ENCODE results near the gene PDZD2. TPM values are rescaled to one million over a fixed set of nuclear protein-coding genes. Genes with fewer than 3 reads are reported as not detected.

Gene PDZD2
- total RNA-seq, 4 donors from 2014 or later, result 13.7 to 26.7 (median 24.1) TPM

DNA sequence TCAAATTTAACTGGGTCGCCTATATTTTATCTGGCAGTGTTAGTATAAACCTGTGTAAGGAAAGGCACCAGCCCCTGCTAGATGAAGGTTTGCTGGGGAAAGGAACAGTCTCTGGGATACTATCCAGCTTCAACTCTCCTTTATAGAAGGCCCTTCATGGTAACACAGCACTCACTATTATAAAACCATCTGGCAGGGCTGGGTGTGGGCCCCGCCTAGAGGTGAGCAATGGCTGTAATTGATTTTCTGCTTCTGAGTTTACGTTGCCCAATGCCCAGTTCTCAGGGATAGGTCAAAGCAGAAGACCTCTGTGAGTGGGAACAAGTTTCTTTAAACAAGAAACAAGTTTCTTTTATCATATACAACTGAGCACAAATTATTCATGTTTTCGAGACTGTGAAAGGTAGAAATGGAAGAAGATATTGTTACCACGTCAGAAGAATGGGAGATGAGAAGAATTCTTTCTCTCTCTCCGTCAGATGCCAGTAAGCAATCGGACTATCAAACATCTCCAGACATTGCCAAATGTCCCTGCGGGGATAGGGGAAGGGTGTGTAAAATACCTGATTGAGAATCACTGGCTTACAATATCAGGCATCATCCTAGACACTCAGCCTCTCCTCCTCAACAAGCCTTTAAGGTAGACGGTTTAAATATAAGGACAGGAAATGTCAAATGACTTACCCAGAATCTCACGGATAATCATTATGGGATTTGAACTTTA is 205.9 kb downstream of the PDZD2 start:
- no peaks in the 10 kb centered on the region for H3K9me3 ChIP-seq
- H3K27ac ChIP-seq, result no peak overlapping the region
- WGBS, 2 donors, result 78 to 85% methylated on average over 10 of the region's 10 CpGs
- TF ChIP-seq CTCF (IDR thresholded peaks at IDR 0.05) (peak in 1 of 6 experiments; percentile 24), POLR2A (IDR thresholded peaks at IDR 0.05) (no peak)
- intact Hi-C loops (cut with DNase I), result no loop called here
- no peaks in the 10 kb centered on the region for H3K27me3 ChIP-seq
- no peak for DNase-seq
- H3K4me1 ChIP-seq, result no peaks in the 10 kb centered on the region
- no peak overlapping the region for H3K4me3 ChIP-seq
- H3K36me3 ChIP-seq, result no peaks in the 10 kb centered on the region

- H3K9me3 ChIP-seq, result no peaks in the 10 kb centered on the region
- no peak overlapping the region for H3K27ac ChIP-seq
- intact Hi-C loops (cut with DNase I), result no loop called here
- H3K4me3 ChIP-seq, result no peak overlapping the region
- no peaks in the 10 kb centered on the region for H3K27me3 ChIP-seq
- H3K4me1 ChIP-seq, result no peaks in the 10 kb centered on the region
- no peak for DNase-seq
- TF ChIP-seq CTCF (IDR thresholded peaks at IDR 0.05) (no peak), POLR2A (IDR thresholded peaks at IDR 0.05) (no peak)
- WGBS, 2 donors, result 57 to 70% methylated on average over 3 of the region's 3 CpGs
- no peaks in the 10 kb centered on the region for H3K36me3 ChIP-seq
Observed at GRCh38 chr5:31845361-31845760, 206.4 kb downstream of the PDZD2 start.

DNA sequence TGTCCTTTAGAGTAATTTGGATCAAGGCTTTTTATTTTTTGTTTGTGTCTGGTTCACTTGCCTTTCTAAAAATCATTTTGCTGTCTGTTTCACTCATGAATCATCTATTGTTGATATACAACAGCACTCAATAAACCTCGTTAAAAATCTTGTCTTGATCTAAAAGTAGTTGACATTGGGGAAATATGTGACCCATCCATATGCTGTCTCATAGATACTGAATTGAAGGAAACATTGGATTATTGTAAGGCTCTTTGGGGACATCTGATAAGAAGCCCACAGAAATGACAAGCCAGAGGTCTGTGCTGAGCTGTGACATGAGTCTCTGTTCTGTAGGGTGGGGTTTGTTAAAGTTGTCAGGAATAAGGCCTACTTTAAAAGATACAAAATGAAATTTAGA is 208.0 kb downstream of the PDZD2 start:
- H3K4me3 ChIP-seq, result no peak overlapping the region
- no peaks in the 10 kb centered on the region for H3K36me3 ChIP-seq
- H3K27me3 ChIP-seq, result no peaks in the 10 kb centered on the region
- 25 to 28% methylated on average over 1 of the region's 1 CpG for WGBS, 2 donors
- TF ChIP-seq POLR2A (IDR thresholded peaks at IDR 0.05) (no peak), CTCF (IDR thresholded peaks at IDR 0.05) (no peak)
- DNase-seq, result no peak
- no peaks in the 10 kb centered on the region for H3K9me3 ChIP-seq
- intact Hi-C loops (cut with DNase I), result no loop called here
- H3K27ac ChIP-seq, result no peak overlapping the region
- H3K4me1 ChIP-seq, result no peaks in the 10 kb centered on the region

DNA sequence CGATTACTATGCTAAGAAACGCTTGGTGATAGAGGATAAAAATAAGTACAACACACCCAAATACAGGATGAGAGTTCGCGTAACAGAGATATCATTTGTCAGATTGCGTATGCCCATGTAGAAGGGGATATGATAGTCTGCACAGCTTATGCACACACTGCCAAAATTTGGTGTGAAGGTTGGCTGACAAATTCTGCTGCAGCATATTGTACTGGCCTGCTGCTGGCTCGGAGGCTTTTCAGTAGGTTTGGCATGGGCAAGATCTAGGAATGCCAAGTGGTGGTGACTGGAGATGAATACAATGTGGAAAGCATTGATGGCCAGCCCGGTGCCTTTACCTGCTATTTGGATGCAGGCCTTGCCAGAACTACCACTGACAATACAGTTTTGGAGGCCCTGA is 208.4 kb downstream of the PDZD2 start:
- Histone ChIP-seq H3K4me3 (no peak overlapping the region), H3K36me3 (no peaks in the 10 kb centered on the region), H3K9me3 (no peaks in the 10 kb centered on the region), H3K4me1 (no peaks in the 10 kb centered on the region), H3K27ac (no peak overlapping the region), H3K27me3 (no peaks in the 10 kb centered on the region)
- DNase-seq, result no peak
- WGBS, 2 donors, result 72 to 73% methylated on average over 7 of the region's 7 CpGs
- TF ChIP-seq POLR2A (IDR thresholded peaks at IDR 0.05) (no peak), CTCF (IDR thresholded peaks at IDR 0.05) (no peak)
- intact Hi-C loops (cut with DNase I), result no loop called here

DNA sequence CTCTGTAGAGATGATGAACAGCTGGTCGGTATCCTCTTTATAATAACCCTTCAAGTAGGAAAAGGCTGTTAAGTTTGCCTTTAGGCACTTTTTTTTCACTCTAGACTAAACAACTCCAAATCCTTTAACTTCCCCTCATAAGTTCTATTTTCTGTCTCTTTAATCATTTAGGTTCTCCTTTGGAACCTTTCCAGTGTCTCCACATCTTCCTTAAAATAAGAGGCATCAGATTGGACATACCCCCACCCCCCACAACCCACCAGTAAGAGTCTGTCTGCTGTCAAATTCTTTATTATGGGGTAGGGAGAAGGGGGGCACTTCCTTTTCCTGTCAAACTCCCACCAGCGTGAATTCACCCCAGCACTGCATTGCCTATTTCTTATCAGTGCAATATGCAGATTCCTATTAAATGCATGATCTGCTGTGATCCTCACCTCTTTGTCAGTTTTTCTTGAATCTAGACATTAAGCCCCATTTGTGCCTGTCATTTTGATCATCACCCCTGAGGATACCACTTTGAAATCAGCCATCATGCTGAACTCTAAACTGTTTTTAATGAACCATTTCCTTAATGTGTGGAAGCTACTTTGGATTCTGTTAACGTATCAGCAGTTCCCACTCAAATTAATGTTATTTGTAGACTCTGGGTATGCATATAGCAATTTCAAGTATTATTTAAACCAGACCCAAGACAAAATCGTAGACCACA is 212.2 kb downstream of the PDZD2 start:
- Histone ChIP-seq H3K4me1 (peaks cover 0 to 33% (median 15%) of the 10 kb centered on the region in 3 donors), H3K27me3 (peaks cover 0 to 20% (median 0%) of the 10 kb centered on the region in 4 donors), H3K4me3 (no peak overlapping the region), H3K9me3 (no peaks in the 10 kb centered on the region), H3K27ac (no peak overlapping the region), H3K36me3 (no peaks in the 10 kb centered on the region)
- DNase-seq, result no peak
- intact Hi-C loops (cut with DNase I), result no loop called here
- WGBS, 2 donors, result 39 to 61% methylated on average over 4 of the region's 4 CpGs
- TF ChIP-seq POLR2A (IDR thresholded peaks at IDR 0.05), result no peak
- TF ChIP-seq CTCF (IDR thresholded peaks at IDR 0.05), result no peak
